Activated CD4-positive, alpha-beta memory T cell treated with anti-CD3 and anti-CD28 coated beads for 36 hours (primary cell): ENCODE measurements around the gene PIM1. TPM values are rescaled to one million over a fixed set of nuclear protein-coding genes. Genes with fewer than 3 reads are reported as not detected.

ENCODE experiments used
- CTCF ChIA-PET: fragments of 350-600 bp; sonication (Branson Sonifier 250); formaldehyde crosslinking; loops from one replicate; lab custom pipeline; 2021; ENCODE audit warnings: antibody characterized with exemption, inconsistent platforms; lab: Charles Lee
- POLR2A ChIA-PET: fragments of 350-600 bp; sonication (Branson Sonifier 250); formaldehyde crosslinking; loops from one replicate; lab custom pipeline; 2021; ENCODE audit warnings: antibody characterized with exemption; lab: Charles Lee
- DNase-seq: peaks from one replicate; pipeline ENCODE4 v3.0.0-alpha.2; 2020
- H3K27ac Mint-ChIP-seq: one replicate; pipeline ENCODE4 v1.8.0; 2021; ENCODE audit warnings: mixed read lengths
- H3K27me3 Mint-ChIP-seq: one replicate; pipeline ENCODE4 v1.8.0; 2021; ENCODE audit warnings: mixed read lengths
- H3K36me3 Mint-ChIP-seq: one replicate; pipeline ENCODE4 v1.8.0; 2021; ENCODE audit warnings: mixed read lengths
- H3K4me1 Mint-ChIP-seq: one replicate; pipeline ENCODE4 v1.8.0; 2021; ENCODE audit warnings: low read depth, mixed read lengths
- H3K4me3 Mint-ChIP-seq: one replicate; pipeline ENCODE4 v1.8.0; 2021; ENCODE audit warnings: mild to moderate bottlenecking, mixed read lengths
- H3K9me3 Mint-ChIP-seq: one replicate; pipeline ENCODE4 v1.8.0; 2021; ENCODE audit warnings: mixed read lengths
- intact Hi-C: fragments of 100-400 bp; cut with micrococcal nuclease; formaldehyde crosslinking; loops from one replicate; pipeline ENCODE4 v1.15.1; 2023
- total RNA-seq, 2 experiments: library from RNA; stranded (reverse); gene quantifications; one replicate each; pipeline ENCODE4 v1.2.3, GENCODE V29; 2021

PIM1 gene
- total RNA-seq, 2 experiments from 2014 or later = 204 TPM

DNA sequence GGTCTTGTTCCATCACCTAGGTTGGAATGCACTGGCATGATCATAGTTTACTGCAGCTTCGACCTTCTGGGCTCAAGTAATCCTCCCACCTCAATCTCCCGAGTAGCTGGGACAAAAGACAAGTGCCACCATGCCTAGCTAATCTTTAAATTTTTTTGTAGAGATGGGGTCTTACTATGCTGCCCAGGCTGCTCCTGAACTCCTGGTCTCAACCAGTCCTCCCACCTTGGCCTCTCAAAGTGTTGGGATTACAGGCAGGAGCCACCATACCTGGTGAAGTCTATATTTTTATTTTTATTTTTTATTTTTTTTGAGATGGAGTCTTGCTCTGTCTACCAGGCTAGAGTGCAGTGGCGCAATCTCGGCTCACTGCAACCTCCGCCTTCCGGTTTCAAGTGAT, 11.4 kb upstream of the PIM1 start:
- CTCF ChIA-PET = interaction anchor here (1.1 to 2.0 kb wide), 3 partner anchors 14 to 107 kb away, joined by 3 to 7 read pairs (median 7); no protein-coding TSS in a partner anchor
- no peak overlapping the region for H3K27ac Mint-ChIP-seq
- no peaks in the 10 kb centered on the region for H3K36me3 Mint-ChIP-seq
- intact Hi-C loops = no loop called here
- no peak overlapping the region for H3K4me3 Mint-ChIP-seq
- no peak for DNase-seq
- no peaks in the 10 kb centered on the region for H3K9me3 Mint-ChIP-seq
- POLR2A ChIA-PET = no interaction called here
- H3K27me3 Mint-ChIP-seq = no peaks in the 10 kb centered on the region
- H3K4me1 Mint-ChIP-seq = peaks cover 32% of the 10 kb centered on the region

DNA sequence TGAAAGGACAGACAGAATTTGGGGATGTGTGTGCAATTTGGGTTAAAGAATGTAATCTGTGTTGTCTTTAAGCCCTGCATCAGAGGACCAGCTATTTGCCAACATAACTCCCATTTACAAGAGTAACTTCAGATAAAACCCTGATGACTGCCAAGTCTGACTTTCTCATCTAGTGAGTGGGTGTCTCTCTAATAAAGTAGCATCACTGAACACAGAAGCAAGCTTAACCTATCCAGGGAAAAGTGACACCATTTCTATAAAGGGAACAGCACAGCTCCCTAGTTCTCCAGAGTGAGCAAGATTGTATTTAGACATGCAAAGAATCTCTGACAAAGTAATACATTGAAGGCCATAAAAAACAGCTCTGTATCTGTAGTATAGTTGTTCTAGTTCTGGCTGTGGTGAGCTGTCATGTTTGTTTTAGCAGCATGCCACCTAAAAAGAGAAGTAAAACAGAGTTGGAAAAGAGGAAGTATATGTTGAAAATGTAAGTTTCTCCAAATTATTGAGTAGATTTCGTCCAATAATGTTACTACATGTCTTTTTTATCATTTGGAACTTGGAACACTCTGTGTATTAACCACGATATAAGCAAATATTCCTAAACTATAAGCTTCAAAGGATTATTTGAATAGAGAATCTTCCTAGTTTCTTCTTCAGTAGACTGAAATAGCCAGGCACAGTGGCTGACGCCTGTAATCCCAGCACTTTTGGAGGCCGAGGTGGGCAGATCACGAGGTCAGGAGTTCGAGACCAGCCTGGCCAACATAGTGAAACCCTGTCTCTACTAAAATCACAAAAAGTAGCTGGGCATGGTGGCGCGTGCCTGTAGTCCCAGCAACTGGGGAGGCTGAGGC, 8.8 kb upstream of the PIM1 start:
- H3K9me3 Mint-ChIP-seq = no peaks in the 10 kb centered on the region
- ChIA-PET POLR2A (interaction anchor here (0.7 to 1.4 kb wide), 5 partner anchors 9 to 112 kb away, joined by 3 to 6 read pairs (median 5); partner anchors contain the start of gene PIM1), CTCF (interaction anchor here (0.6 to 1.6 kb wide), 5 partner anchors 36 to 140 kb away, joined by 3 to 5 read pairs (median 4); no protein-coding TSS in a partner anchor)
- peaks cover 18% of the 10 kb centered on the region for H3K4me1 Mint-ChIP-seq
- H3K36me3 Mint-ChIP-seq = no peaks in the 10 kb centered on the region
- no peak overlapping the region for H3K27ac Mint-ChIP-seq
- no peak for DNase-seq
- no peaks in the 10 kb centered on the region for H3K27me3 Mint-ChIP-seq
- intact Hi-C loops = no loop called here
- no peak overlapping the region for H3K4me3 Mint-ChIP-seq

DNA sequence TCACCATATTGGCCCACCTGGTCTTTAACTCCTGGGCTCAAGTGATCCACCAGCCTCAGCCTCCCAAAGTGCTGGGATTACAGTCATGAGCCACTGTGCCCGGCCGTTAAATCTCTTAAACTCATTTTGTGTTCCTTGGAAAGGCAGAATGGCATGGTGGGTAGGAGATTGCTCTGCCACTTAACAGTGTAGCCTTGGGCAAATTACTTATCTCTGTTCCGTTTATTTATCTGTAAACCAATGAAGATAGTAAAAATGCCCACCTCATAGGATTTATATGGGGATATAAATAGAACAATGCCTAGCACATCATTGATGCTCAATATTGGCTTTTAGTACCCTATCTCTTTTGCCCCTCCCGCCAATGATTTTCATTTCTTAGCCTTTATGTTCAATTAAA, 7.2 kb upstream of the PIM1 start:
- Mint-ChIP-seq H3K4me3 (no peak overlapping the region), H3K27me3 (no peaks in the 10 kb centered on the region)

DNA sequence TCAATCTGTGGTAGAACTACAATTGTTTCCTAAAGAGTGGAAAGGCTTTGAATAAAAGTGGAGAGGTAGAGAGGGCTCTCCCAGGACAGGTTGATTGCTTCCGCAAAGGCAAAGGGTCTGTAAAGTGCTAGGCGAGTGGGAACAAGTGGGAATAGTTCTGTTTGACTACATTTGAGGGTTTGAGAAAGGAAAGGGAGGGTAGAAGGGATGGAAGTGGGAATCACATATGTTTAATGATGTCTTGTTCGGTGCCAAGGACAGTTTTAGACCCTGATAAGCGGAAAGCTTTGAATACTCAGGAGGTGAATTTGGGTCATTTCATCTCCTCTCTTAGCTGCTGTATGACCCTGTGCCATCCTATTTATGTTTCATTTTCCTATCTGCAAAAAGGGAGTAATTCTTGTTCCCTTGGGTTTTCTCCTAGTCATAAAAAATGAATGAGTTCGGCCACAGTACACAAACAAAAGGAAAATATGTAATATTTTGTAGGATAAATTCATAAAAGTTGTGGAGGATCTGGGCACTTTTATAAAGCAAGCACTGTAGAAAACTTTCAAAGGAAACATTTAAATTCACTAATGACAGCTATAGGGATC, 1.7 kb upstream of the PIM1 start:
- Mint-ChIP-seq H3K4me1 (peaks cover 18% of the 10 kb centered on the region), H3K27me3 (no peaks in the 10 kb centered on the region), H3K9me3 (no peaks in the 10 kb centered on the region), H3K36me3 (peaks cover 24% of the 10 kb centered on the region), H3K4me3 (peak overlapping the region; percentile 90), H3K27ac (peak overlapping the region; percentile 97)
- intact Hi-C loops = no loop called here
- DNase-seq = no peak
- ChIA-PET POLR2A (interaction anchor here (1.0 kb wide), 1 partner anchor 66 kb away, joined by 3 read pairs; no protein-coding TSS in a partner anchor), CTCF (interaction anchor here (0.8 to 16.6 kb wide), 5 partner anchors 11 to 143 kb away, joined by 3 to 560 read pairs (median 9); no protein-coding TSS in a partner anchor)

More for the DNA sequence above, 7.2 kb upstream of the PIM1 start:
- intact Hi-C loops = no loop called here
- Mint-ChIP-seq H3K27ac (no peak overlapping the region), H3K36me3 (no peaks in the 10 kb centered on the region), H3K4me1 (peaks cover 7% of the 10 kb centered on the region), H3K9me3 (no peaks in the 10 kb centered on the region)
- no peak for DNase-seq
- ChIA-PET POLR2A (interaction anchor here (1.5 kb wide), 1 partner anchor 25 kb away, joined by 3 read pairs; no protein-coding TSS in a partner anchor), CTCF (no interaction called here)

DNA sequence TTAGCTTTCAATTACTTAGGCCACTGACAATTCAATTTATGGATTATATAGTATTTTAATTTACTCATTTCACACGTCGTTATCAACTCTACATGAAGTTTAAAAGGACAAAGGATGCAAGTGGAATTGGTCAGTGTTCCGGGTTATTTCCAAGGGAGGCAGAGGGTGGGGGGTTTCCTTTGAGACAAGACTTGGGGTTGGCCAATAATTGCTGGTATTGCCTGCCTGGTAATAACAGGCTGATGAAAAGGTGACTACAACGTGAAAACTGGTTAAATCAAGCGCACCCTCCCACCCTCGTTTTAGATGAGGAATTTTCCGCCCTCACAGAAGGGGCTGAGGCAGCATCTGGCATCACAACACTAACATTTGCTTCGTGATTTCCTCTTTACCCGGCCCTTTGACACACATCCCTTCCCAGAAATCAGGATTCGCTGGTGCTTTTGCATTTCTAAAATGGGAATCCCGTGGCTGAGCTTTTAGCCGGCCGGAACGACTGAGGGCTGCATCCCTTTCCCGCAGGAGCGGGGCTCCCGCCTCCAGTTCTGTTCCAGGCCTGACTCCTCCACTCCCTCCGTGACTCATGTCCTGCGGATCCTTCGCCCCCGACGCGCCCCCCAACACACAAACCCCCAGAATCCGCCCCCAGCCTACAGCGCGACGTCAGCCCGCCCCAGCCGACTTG, 999 bp upstream of the PIM1 start:
- H3K36me3 Mint-ChIP-seq = peaks cover 31% of the 10 kb centered on the region
- intact Hi-C loops = loop anchor here (1.0 kb wide), 3 partner anchors 32 to 91 kb away; no protein-coding TSS in a partner anchor

DNA sequence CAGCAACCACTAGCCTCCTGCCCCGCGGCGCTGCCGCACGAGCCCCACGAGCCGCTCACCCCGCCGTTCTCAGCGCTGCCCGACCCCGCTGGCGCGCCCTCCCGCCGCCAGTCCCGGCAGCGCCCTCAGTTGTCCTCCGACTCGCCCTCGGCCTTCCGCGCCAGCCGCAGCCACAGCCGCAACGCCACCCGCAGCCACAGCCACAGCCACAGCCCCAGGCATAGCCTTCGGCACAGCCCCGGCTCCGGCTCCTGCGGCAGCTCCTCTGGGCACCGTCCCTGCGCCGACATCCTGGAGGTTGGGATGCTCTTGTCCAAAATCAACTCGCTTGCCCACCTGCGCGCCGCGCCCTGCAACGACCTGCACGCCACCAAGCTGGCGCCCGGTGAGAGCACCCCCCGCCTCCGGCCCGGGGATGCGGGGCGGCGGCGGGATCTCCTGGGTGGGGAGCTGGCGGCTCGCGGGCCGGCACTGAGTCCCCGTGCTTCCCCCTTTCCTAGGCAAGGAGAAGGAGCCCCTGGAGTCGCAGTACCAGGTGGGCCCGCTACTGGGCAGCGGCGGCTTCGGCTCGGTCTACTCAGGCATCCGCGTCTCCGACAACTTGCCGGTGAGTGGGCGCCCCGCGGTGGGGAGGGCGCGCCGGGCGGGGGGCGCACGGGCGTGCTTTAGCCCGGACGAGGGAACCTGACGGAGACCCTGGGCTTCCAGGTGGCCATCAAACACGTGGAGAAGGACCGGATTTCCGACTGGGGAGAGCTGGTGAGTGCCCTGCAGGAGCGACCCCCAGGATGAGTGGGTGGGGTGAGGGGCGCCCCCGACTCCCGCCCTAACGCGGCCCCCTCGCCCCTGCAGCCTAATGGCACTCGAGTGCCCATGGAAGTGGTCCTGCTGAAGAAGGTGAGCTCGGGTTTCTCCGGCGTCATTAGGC, 585 bp downstream of the PIM1 start:
- peak; percentile 62 for DNase-seq
- intact Hi-C loops = loop anchor here (1.0 to 10.0 kb wide), 2 partner anchors 15 to 576 kb away; partner anchors contain the start of gene SRSF3
- Mint-ChIP-seq H3K9me3 (no peaks in the 10 kb centered on the region), H3K36me3 (peaks cover 47% of the 10 kb centered on the region), H3K4me1 (peaks cover 41% of the 10 kb centered on the region), H3K4me3 (peak overlapping the region; percentile 87), H3K27ac (peak overlapping the region; percentile 95), H3K27me3 (no peaks in the 10 kb centered on the region)
- ChIA-PET POLR2A (interaction anchor here (0.7 to 9.0 kb wide), 22 partner anchors 9 to 575 kb away, joined by 3 to 166 read pairs (median 5); partner anchors contain the start of genes MTCH1, TBC1D22B and TMEM217), CTCF (interaction anchor here (1.0 to 16.6 kb wide), 17 partner anchors 12 to 295 kb away, joined by 3 to 560 read pairs (median 11); partner anchors contain the start of genes MTCH1 and TBC1D22B)

More for the DNA sequence above, 999 bp upstream of the PIM1 start:
- Mint-ChIP-seq H3K9me3 (no peaks in the 10 kb centered on the region), H3K4me1 (peaks cover 25% of the 10 kb centered on the region), H3K27me3 (no peaks in the 10 kb centered on the region), H3K4me3 (peak overlapping the region; percentile 90), H3K27ac (peak overlapping the region; percentile 97)
- peak; percentile 76 for DNase-seq
- ChIA-PET CTCF (interaction anchor here (1.1 to 16.6 kb wide), 6 partner anchors 12 to 143 kb away, joined by 3 to 560 read pairs (median 20); partner anchors contain the start of gene TBC1D22B), POLR2A (interaction anchor here (0.8 to 9.0 kb wide), 8 partner anchors 8 to 139 kb away, joined by 3 to 166 read pairs (median 4); no protein-coding TSS in a partner anchor)

DNA sequence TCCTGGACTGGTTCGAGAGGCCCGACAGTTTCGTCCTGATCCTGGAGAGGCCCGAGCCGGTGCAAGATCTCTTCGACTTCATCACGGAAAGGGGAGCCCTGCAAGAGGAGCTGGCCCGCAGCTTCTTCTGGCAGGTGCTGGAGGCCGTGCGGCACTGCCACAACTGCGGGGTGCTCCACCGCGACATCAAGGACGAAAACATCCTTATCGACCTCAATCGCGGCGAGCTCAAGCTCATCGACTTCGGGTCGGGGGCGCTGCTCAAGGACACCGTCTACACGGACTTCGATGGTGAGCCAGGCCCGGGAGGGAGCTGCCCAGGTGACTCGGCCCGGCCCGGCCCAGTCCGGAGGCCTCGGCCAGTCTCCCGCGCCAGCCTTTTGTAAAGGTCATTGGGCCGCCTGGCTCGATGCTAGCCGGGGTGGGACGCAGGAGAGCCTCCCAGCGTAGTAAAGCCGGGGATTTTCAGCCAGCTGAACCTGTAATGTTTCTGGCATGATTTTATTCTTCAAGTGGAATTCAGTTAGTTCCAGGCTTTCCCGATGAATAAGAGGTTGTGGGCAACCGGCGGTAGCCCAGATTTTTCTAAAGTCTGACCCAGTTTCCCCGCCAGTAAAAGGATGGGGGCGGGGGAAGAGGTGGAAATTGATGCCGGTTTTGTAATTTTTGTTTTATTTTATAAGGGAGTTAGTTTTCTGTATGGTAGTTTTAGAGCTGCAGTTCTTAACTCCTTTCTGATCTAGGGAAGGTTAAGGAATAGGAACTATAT, 1.4 kb downstream of the PIM1 start:
- peak; percentile 48 for DNase-seq
- no peaks in the 10 kb centered on the region for H3K9me3 Mint-ChIP-seq
- H3K27me3 Mint-ChIP-seq = no peaks in the 10 kb centered on the region
- ChIA-PET CTCF (interaction anchor here (0.7 to 16.6 kb wide), 27 partner anchors 11 to 416 kb away, joined by 3 to 560 read pairs (median 6); partner anchors contain the start of gene MTCH1), POLR2A (interaction anchor here (0.7 to 9.0 kb wide), 22 partner anchors 10 to 576 kb away, joined by 3 to 166 read pairs (median 5); partner anchors contain the start of genes TBC1D22B and TMEM217)
- intact Hi-C loops = loop anchor here (10.0 kb wide), 1 partner anchor 577 kb away; the partner anchor contains the start of gene SRSF3
- peaks cover 54% of the 10 kb centered on the region for H3K36me3 Mint-ChIP-seq
- peaks cover 49% of the 10 kb centered on the region for H3K4me1 Mint-ChIP-seq
- H3K27ac Mint-ChIP-seq = peak overlapping the region; percentile 95
- H3K4me3 Mint-ChIP-seq = peak overlapping the region; percentile 87

DNA sequence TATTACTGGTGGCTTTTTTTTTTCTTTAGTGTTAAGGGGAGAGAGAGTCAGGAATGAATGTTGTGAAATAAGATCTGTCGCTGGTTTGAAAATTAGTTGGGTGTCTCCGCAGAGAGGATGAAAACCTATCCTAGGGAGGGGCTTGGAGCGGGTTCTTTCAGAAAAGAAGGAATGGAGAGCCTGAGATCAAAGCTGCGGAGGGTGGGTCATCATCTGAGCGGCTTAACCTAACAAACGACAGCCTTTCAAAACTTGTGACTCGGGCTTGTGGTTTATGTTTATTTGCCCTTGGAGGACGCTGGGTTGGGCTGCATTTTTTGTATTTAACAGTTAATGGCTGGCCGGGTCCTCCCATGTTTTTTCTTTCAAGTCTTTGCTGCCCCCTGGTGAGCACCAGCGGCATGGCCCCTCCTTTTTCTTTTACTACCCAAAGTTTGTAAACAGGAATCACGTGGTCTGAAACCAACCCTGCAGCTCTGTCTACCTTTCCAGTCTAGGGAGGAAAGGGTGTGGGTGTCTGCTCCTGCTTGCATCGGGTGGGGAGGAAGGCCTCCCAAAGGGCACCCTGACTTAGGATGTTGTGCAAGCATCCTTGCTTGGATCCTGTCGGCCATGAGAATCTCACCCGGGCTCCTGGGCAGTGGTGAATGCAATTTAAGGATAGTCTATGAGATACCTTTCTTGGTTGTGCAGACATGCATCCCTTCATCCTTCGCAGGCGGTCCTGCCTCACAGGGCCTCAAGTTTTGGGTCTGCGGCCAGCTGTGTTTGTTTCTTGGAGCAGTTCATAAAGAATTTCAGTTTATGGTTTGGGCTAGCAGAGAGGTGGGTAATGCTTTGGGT, 2.2 kb downstream of the PIM1 start:
- intact Hi-C loops = loop anchor here (1.0 to 10.0 kb wide), 7 partner anchors 36 to 577 kb away; partner anchors contain the start of genes C6orf89 and SRSF3
- Mint-ChIP-seq H3K4me3 (peak overlapping the region; percentile 87), H3K9me3 (no peaks in the 10 kb centered on the region), H3K27ac (peak overlapping the region; percentile 95), H3K27me3 (no peaks in the 10 kb centered on the region), H3K36me3 (peaks cover 59% of the 10 kb centered on the region), H3K4me1 (peaks cover 56% of the 10 kb centered on the region)
- DNase-seq = peak; percentile 95
- POLR2A ChIA-PET = interaction anchor here (0.6 to 9.0 kb wide), 15 partner anchors 11 to 151 kb away, joined by 3 to 166 read pairs (median 10); no protein-coding TSS in a partner anchor
- CTCF ChIA-PET = interaction anchor here (0.7 to 16.6 kb wide), 30 partner anchors 10 to 417 kb away, joined by 3 to 560 read pairs (median 6); partner anchors contain the start of gene C6orf89
